Measurements from ENCODE around the gene HOXC12. TPM values are rescaled to one million over a fixed set of nuclear protein-coding genes. Genes with fewer than 3 reads are reported as not detected.

Gene HOXC12
- polyA plus RNA-seq, 1 of the 3 experiments (the other 2 are of a cell fraction) = not detected

DNA sequence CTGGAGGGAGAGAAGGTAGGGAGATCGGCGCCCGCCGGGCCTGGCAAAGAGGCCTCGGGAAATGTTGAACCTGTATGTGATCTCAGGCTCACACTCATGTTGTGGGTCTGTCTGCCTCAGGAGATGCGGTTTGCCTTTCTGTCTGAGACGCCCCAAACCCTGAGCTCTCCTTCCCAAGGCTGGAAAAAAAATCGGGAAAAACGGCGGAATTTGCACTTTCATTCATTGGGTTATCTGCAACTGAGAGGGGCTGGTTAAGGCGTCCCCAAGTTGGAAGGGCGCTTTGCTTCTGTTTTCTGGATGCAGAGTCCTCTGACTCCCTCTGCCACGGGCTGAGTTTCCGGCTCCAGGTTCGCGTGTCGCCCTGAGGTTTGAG, 40.3 kb downstream of the HOXC12 start:
- POLR2A ChIA-PET = no interaction called here

DNA sequence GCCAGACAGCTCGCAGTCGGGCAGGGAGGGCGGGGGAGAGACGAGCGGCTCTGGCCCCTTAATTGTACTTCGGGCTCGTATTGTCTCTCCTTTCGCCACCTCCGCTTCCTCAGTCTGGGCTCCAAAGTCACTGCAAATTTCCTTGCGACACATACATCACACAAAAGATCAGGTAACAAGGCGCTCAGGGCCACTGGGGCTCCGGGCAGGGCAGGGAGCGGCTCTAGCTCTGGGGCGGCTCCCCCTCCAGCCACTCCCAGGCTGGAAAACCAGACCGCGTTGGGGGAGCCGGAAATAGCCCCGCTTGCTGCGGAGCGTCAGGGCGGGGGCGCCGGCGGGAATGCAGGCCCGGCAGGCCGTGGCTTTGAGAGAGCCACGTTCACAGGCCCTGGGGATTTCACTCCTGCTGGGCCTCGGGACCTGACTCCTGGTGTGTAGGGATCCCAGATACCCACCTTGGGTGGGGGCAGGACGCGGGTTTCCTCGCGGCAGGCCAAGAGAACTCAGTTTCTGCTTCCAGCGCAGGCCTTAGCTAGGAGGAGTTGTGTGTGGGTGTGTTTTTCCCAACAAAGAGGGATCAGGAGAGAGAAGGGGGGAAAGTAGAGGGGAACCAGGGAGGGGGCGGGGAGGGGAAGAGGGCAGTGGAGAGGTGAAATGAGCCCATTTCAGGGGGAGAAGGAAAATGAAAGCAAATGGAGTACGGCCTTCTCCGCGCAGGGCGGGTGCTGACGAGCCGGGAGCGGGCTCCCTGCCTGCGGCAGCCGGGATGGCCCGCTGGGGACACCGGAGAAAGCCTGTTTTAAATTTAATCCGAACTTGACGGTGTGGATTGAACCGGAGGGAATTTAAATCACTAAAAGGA, 40.9 kb downstream of the HOXC12 start:
- ChIA-PET POLR2A (no interaction called here), CTCF (interaction anchor here (12.5 to 24.5 kb wide), 4 partner anchors 9 to 219 kb away, joined by 188 to 568 read pairs (median 203); partner anchors contain the start of genes HOXC10 and SMUG1)
- peak overlapping the region; percentile 19; the same call in 1 of the 2 replicates for H3K4me2 ChIP-seq
- no peaks in the 10 kb centered on the region for H3K9me3 ChIP-seq
- peak; percentile 60 for DNase-seq
- H4K20me1 ChIP-seq (ENCODE audit: insufficient read depth) = no peaks in the 10 kb centered on the region
- peak overlapping the region; percentile 18; the same call in 1 of the 2 replicates for H3K9ac ChIP-seq
- no peaks in the 10 kb centered on the region for H3K79me2 ChIP-seq (ENCODE audit: insufficient read depth)
- no peak for TF ChIP-seq NRF1 (IDR thresholded peaks at IDR 0.05; ENCODE audit: low read depth, low read length)
- TF ChIP-seq, protein P1, sequence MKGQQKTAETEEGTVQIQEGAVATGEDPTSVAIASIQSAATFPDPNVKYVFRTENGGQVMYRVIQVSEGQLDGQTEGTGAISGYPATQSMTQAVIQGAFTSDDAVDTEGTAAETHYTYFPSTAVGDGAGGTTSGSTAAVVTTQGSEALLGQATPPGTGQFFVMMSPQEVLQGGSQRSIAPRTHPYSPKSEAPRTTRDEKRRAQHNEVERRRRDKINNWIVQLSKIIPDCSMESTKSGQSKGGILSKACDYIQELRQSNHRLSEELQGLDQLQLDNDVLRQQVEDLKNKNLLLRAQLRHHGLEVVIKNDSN (IDR thresholded peaks at IDR 0.05; ENCODE audit: borderline replicate concordance, low read depth) = no peak
- no peak for TF ChIP-seq FOXM1 (IDR thresholded peaks at IDR 0.05; ENCODE audit: low read depth)
- TF ChIP-seq POLR2AphosphoS5 (IDR thresholded peaks at IDR 0.05; ENCODE audit: low read depth, low read length) = no peak
- no peak for TF ChIP-seq CHD2 (IDR thresholded peaks at IDR 0.05; ENCODE audit: low read length, partially characterized antibody)
- no peak for TF ChIP-seq MXI1 (IDR thresholded peaks at IDR 0.05; ENCODE audit: low read depth, low read length)
- TF ChIP-seq GABPA (IDR thresholded peaks at IDR 0.05; ENCODE audit: low read depth) = no peak
- no peaks in the 10 kb centered on the region for H3K36me3 ChIP-seq (replicated peaks in 1 of 2; ENCODE audit: control insufficient read depth in 1 of 2, insufficient read depth in 2 of 2, low read length in 1 of 2)
- peak overlapping the region in 1 of 2 experiments; percentile 2; a peak in 2 of 4 replicates for H3K4me3 ChIP-seq (ENCODE audit: low read depth in 2 of 2, low read length in 1 of 2)
- no peaks in the 10 kb centered on the region for H3K9me2 ChIP-seq
- H2AFZ ChIP-seq (ENCODE audit: low read depth) = no peak overlapping the region
- peaks cover 69% of the 10 kb centered on the region for H3K27me3 ChIP-seq (ENCODE audit: insufficient read depth)
- WGBS (ENCODE audit: low lambda C conversion rate) = 61% methylated on average over 33 of the region's 48 CpGs
- H3F3A ChIP-seq (replicated peaks; ENCODE audit: insufficient read depth) = peaks cover 5% of the 10 kb centered on the region
- H3K27ac ChIP-seq (ENCODE audit: low read depth in 2 of 2, low read length in 1 of 2) = no peak overlapping the region
- H3K4me1 ChIP-seq (ENCODE audit: control insufficient read depth in 1 of 2, insufficient read depth in 2 of 2, low read depth in 1 of 2, low read length in 1 of 2) = peaks cover 0 to 9% of the 10 kb centered on the region in 2 experiments; a peak in 2 of 4 replicates

More for the DNA sequence above, 40.3 kb downstream of the HOXC12 start:
- Histone ChIP-seq H3K4me3 (ENCODE audit: low read depth in 2 of 2, low read length in 1 of 2) (no peak overlapping the region; a peak in 1 of 4 replicates), H3K4me1 (ENCODE audit: control insufficient read depth in 1 of 2, insufficient read depth in 2 of 2, low read depth in 1 of 2, low read length in 1 of 2) (peaks cover 0 to 9% of the 10 kb centered on the region in 2 experiments; a peak in 2 of 4 replicates), H3K27me3 (ENCODE audit: insufficient read depth) (peaks cover 75% of the 10 kb centered on the region), H3K4me2 (no peak overlapping the region), H2AFZ (ENCODE audit: low read depth) (no peak overlapping the region), H3K9me2 (no peaks in the 10 kb centered on the region), H3K36me3 (replicated peaks in 1 of 2; ENCODE audit: control insufficient read depth in 1 of 2, insufficient read depth in 2 of 2, low read length in 1 of 2) (no peaks in the 10 kb centered on the region), H3K9ac (no peak overlapping the region), H3K9me3 (no peaks in the 10 kb centered on the region), H3F3A (replicated peaks; ENCODE audit: insufficient read depth) (peaks cover 5% of the 10 kb centered on the region), H3K27ac (ENCODE audit: low read depth in 2 of 2, low read length in 1 of 2) (no peak overlapping the region), H4K20me1 (ENCODE audit: insufficient read depth) (no peaks in the 10 kb centered on the region), H3K79me2 (ENCODE audit: insufficient read depth) (no peaks in the 10 kb centered on the region)
- no peak for DNase-seq
- WGBS (ENCODE audit: low lambda C conversion rate) = 54% methylated on average over 17 of the region's 17 CpGs
- no peak for TF ChIP-seq EZH2phosphoT487 (IDR thresholded peaks at IDR 0.05; ENCODE audit: borderline replicate concordance, low read depth)
- no peak for TF ChIP-seq ELF1 (IDR thresholded peaks at IDR 0.05)
- CTCF ChIA-PET = interaction anchor here (12.5 to 24.5 kb wide), 4 partner anchors 9 to 220 kb away, joined by 188 to 568 read pairs (median 203); partner anchors contain the start of genes HOXC10 and SMUG1
